Transverse colon (tissue), 4 donors: Measurements from ENCODE around the gene KCTD5.

Experiments used
- POLR2AphosphoS5 ChIP-seq, 3 donors: sonication (generic); formaldehyde crosslinking; IDR thresholded peaks; one replicate each; pipeline ENCODE4 v1.6.1; 2016; ENCODE audit warnings: antibody characterized with exemption in 3 of 3
- TF ChIP-seq, protein P1 (sequence below), 5 experiments: fragments of 200-600 bp in 3 of 5; fragments of 450-650 bp in 2 of 5; sonication (generic) in 3 of 5; IDR thresholded peaks; 1 replicate in 2 of 5; 2 replicates in 3 of 5; pipeline ENCODE4 v1.5.1; 2016 to 2017; ENCODE audit warnings: antibody characterized with exemption in 5 of 5, inconsistent platforms in 3 of 5, mild to moderate bottlenecking in 2 of 5, moderate library complexity in 1 of 5

DNA sequence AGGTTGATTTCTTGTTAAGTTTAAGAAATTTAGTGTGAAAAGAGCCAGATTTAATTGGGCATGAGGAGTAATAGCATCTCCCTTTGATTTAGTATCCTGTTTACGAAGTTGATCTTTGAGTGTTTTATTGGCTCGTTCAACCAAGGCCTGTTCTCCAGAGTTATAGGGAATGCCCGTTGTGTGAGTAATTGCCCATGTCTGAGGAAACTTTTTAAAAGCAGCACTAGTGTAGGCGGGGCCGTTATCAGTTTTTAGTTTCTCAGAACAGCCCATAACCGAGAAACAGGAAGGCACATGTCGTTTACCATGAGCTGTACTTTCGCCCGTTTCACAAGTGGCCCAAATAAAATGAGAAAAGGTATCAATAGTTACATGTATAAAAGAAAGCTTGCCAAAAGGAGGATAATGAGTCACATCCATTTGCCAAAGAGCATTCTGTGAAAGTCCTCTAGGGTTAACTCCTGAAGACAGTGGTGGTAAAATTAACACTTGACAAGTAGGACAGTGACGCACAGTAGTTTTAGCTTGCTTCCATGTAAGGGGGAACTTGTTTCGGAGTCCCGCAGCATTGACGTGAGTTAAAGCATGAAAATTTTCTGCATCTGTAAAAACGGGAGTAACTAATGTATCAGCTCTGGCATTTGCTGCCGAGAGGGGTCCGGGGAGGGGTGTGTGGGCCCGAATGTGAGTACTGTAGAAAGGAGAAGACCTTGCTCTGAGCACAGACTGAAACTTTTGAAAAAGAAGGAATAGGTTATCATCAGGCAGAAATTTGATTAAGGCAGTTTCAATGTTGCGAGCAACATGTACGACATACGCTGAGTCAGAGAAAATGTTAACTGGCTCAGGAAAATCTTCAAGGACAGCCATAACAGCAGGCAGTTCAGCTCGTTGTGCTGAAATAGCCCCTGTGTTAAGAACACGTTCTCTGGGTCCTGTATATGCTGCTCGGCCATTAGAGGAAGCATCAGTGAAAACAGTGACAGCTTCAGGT is 18.5 kb upstream of the KCTD5 start:
- TF ChIP-seq, protein P1, sequence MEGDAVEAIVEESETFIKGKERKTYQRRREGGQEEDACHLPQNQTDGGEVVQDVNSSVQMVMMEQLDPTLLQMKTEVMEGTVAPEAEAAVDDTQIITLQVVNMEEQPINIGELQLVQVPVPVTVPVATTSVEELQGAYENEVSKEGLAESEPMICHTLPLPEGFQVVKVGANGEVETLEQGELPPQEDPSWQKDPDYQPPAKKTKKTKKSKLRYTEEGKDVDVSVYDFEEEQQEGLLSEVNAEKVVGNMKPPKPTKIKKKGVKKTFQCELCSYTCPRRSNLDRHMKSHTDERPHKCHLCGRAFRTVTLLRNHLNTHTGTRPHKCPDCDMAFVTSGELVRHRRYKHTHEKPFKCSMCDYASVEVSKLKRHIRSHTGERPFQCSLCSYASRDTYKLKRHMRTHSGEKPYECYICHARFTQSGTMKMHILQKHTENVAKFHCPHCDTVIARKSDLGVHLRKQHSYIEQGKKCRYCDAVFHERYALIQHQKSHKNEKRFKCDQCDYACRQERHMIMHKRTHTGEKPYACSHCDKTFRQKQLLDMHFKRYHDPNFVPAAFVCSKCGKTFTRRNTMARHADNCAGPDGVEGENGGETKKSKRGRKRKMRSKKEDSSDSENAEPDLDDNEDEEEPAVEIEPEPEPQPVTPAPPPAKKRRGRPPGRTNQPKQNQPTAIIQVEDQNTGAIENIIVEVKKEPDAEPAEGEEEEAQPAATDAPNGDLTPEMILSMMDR (IDR thresholded peaks at IDR 0.05), result no peak
- peak in 1 of 3 donors; percentile 28 for TF ChIP-seq POLR2AphosphoS5 (IDR thresholded peaks at IDR 0.05)
